Mononuclear cell (primary cell): ENCODE measurements around the gene NR2E1. TPM values are rescaled to one million over a fixed set of nuclear protein-coding genes. Genes with fewer than 3 reads are reported as not detected.

ENCODE experiments used
- H3K27me3 ChIP-seq: 2 replicates; pipeline ENCODE4 v1.6.0; 2011; ENCODE audit warnings: low read length, control low read depth; ENCODE audit not compliant: insufficient read depth
- H3K4me1 ChIP-seq: 2 replicates; pipeline ENCODE4 v1.5.1; 2011; ENCODE audit warnings: mild to moderate bottlenecking, low read length, control low read depth; ENCODE audit not compliant: insufficient read depth
- H3K4me3 ChIP-seq: 2 replicates; pipeline ENCODE4 v1.5.1; 2011; ENCODE audit warnings: mild to moderate bottlenecking, low read length, moderate library complexity
- H3K9me3 ChIP-seq: 2 replicates; pipeline ENCODE4 v1.5.1; 2011; ENCODE audit warnings: low read depth, mild to moderate bottlenecking, control low read depth, low read length
- total RNA-seq: library from RNA; depleted of rRNA; stranded (reverse); fragments of >200 nt; gene quantifications from one replicate; pipeline ENCODE4 v1.2.3, GENCODE V29; 2012

The NR2E1 gene
- total RNA-seq, result not detected

- Histone ChIP-seq H3K4me3 (no peak within 1 kb of the TSS), H3K27me3 (peaks cover 98% of the 10 kb centered on the region), H3K4me1 (peaks cover 53% of the 10 kb centered on the region), H3K9me3 (no peaks in the 10 kb centered on the region)
These were observed at the start of gene NR2E1 for GRCh38 chr6:108165714-108166663. Gene NR2E1 (plus strand): TSS chr6:108166022. CDS start chr6:108166766, 744 bp downstream.

- no peaks in the 10 kb centered on the region for H3K9me3 ChIP-seq
- H3K27me3 ChIP-seq, result peaks cover 96% of the 10 kb centered on the region
- peaks cover 58% of the 10 kb centered on the region for H3K4me1 ChIP-seq
- H3K4me3 ChIP-seq, result no peak overlapping the region
These were observed 49.0 kb upstream of the NR2E1 start for GRCh38 chr6:108116546-108117426.

GRCh38 chr6:108117427-108118358 lies 48.1 kb upstream of the NR2E1 start:
- H3K4me3 ChIP-seq, result peak overlapping the region; percentile 51
- peaks cover 96% of the 10 kb centered on the region for H3K27me3 ChIP-seq
- H3K4me1 ChIP-seq, result peaks cover 58% of the 10 kb centered on the region
- no peaks in the 10 kb centered on the region for H3K9me3 ChIP-seq

DNA sequence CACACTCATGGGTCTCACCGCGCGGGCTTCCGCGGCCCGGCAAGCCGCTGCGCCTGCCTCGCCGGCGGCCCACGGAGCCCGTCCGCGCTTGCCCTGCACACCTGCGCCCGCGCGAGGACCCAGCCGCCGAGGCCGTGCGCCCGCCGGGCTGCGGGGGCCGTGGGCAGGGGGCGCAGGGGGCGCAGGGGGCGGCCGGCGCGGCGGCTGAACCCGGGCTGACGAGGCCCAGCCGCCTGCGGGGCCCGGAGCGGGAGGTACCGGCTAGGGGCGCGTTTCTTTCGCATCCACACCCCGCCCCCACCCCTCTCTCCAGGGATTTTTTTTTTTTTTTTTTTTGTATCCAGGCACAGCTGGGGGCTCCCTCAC lies 47.5 kb upstream of the NR2E1 start:
- Histone ChIP-seq H3K27me3 (peaks cover 96% of the 10 kb centered on the region), H3K4me1 (peaks cover 56% of the 10 kb centered on the region), H3K4me3 (peak overlapping the region; percentile 51), H3K9me3 (no peaks in the 10 kb centered on the region)

- H3K4me1 ChIP-seq, result peaks cover 49% of the 10 kb centered on the region
- H3K4me3 ChIP-seq, result peak overlapping the region; percentile 25
- H3K27me3 ChIP-seq, result peaks cover 96% of the 10 kb centered on the region
- H3K9me3 ChIP-seq, result no peaks in the 10 kb centered on the region
These were observed 46.7 kb upstream of the NR2E1 start for GRCh38 chr6:108118810-108119768.

DNA sequence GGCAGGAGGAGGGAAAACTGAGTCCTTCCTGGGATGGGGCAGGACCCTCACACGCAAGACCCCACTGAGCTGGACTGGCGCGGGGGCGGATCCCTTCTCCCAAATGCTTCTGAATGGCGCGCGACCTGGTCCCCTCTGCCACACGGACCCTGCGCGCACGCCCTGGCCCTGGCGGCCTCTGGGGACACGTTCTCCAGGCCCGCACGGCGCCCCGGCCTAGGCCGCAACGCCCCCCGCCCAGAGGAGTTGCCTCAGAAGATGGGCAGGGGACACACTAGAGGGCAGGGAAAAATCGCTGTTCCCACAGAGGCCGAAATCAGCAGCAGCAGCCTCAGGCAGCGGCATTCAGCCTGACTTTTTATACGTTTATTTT lies 46.1 kb upstream of the NR2E1 start:
- no peak overlapping the region for H3K4me3 ChIP-seq

GRCh38 chr6:108120311-108120710 lies 45.5 kb upstream of the NR2E1 start:
- Histone ChIP-seq H3K4me1 (peaks cover 36% of the 10 kb centered on the region), H3K27me3 (peaks cover 96% of the 10 kb centered on the region), H3K9me3 (no peaks in the 10 kb centered on the region), H3K4me3 (no peak overlapping the region)

More for the DNA sequence above, 46.1 kb upstream of the NR2E1 start:
- peaks cover 96% of the 10 kb centered on the region for H3K27me3 ChIP-seq
- no peaks in the 10 kb centered on the region for H3K9me3 ChIP-seq
- peaks cover 42% of the 10 kb centered on the region for H3K4me1 ChIP-seq

DNA sequence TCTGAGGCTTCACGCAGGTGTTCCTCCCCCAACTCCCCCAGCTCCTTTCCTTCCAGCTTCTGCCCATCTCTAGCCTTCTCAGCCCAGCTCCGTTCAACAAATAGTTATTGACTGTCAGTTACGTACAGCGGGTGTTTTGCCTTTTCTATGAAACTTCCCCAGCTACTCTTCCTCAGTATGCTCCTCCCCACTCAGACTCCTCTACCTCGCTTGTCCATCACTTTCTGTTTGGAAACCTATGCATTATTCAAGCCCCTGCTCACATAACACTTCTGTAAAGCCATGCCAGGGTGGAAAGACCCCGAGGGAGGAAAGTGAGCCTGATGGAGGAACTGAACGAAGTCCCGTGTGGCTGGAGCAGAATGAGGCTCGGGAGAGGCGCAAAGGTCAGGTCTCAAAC lies 44.2 kb upstream of the NR2E1 start:
- H3K27me3 ChIP-seq, result peaks cover 96% of the 10 kb centered on the region
- peaks cover 30% of the 10 kb centered on the region for H3K4me1 ChIP-seq
- H3K9me3 ChIP-seq, result no peaks in the 10 kb centered on the region
- no peak overlapping the region for H3K4me3 ChIP-seq

GRCh38 chr6:108123481-108123929 lies 42.3 kb upstream of the NR2E1 start:
- Histone ChIP-seq H3K27me3 (peaks cover 100% of the 10 kb centered on the region), H3K4me1 (peaks cover 14% of the 10 kb centered on the region), H3K4me3 (no peak overlapping the region), H3K9me3 (no peaks in the 10 kb centered on the region)

DNA sequence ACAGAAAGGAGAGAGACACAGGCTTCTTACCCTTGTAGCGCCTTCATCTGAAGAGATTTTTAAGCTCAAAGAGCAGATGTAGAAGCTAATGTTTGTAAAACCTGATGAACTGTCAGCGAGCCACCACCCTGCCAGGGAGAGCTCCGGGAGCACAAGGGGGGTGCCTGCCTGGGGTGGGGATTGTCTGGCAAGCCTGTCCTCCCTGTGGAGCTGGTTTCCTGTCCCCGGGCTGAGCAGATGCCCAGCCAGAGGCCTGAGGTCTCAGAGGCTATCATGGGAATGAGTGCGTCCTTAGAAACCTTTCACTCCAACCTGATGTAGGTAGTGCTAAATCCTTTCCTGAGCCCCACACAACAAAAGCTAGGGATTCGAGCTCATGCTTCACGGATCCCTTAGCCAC lies 41.9 kb upstream of the NR2E1 start:
- Histone ChIP-seq H3K9me3 (no peaks in the 10 kb centered on the region), H3K4me1 (peaks cover 9% of the 10 kb centered on the region), H3K4me3 (no peak overlapping the region), H3K27me3 (peaks cover 100% of the 10 kb centered on the region)

DNA sequence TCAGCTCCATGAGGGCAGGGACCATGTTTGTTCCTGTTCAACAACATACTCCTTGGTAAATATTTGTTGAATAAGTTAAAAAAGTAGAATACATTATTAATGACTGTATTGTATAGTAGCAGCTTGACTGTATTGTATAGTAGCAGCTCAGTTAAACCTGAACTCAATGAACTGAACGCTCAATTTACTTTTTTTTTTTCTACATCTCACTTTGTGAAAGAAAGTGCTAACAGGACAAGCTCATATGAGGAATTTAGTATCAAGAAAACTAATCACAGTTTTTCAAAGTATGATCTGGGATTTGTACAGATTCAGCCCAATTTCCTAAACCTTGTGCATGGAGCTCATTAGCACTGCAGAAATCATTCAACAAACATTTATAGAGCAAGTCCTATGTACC lies 38.8 kb upstream of the NR2E1 start:
- no peaks in the 10 kb centered on the region for H3K4me1 ChIP-seq
- H3K27me3 ChIP-seq, result peaks cover 97% of the 10 kb centered on the region
- H3K9me3 ChIP-seq, result no peaks in the 10 kb centered on the region
- no peak overlapping the region for H3K4me3 ChIP-seq

- H3K4me3 ChIP-seq, result no peak overlapping the region
- H3K4me1 ChIP-seq, result no peaks in the 10 kb centered on the region
- no peaks in the 10 kb centered on the region for H3K9me3 ChIP-seq
- peaks cover 97% of the 10 kb centered on the region for H3K27me3 ChIP-seq
These were observed 38.0 kb upstream of the NR2E1 start for GRCh38 chr6:108127826-108128225.

- H3K4me3 ChIP-seq, result no peak overlapping the region
- peaks cover 97% of the 10 kb centered on the region for H3K27me3 ChIP-seq
- peaks cover 9% of the 10 kb centered on the region for H3K4me1 ChIP-seq
- no peaks in the 10 kb centered on the region for H3K9me3 ChIP-seq
These were observed 35.6 kb upstream of the NR2E1 start for GRCh38 chr6:108130262-108130661.
